Measurements from ENCODE around the gene MAP3K2. TPM values are rescaled to one million over a fixed set of nuclear protein-coding genes. Genes with fewer than 3 reads are reported as not detected.

The MAP3K2 gene
- total RNA-seq, 6 experiments from 2014 or later, result 38.5 to 44.2 (median 40.1) TPM

- no peak overlapping the region for H3K4me3 Mint-ChIP-seq
Observed at GRCh38 chr2:127421871-127422558, 34.2 kb upstream of the MAP3K2 start.

GRCh38 chr2:127421116-127421800 lies 33.5 kb upstream of the MAP3K2 start:
- H3K27me3 Mint-ChIP-seq (ENCODE audit: insufficient read depth), result peaks cover 15% of the 10 kb centered on the region
- TF ChIP-seq CTCF (IDR thresholded peaks at IDR 0.05), result no peak
- DNase-seq, result no peak
- H3K4me1 Mint-ChIP-seq (ENCODE audit: low read depth), result peaks cover 8% of the 10 kb centered on the region
- H3K9me3 Mint-ChIP-seq, result no peaks in the 10 kb centered on the region
- no peak overlapping the region for H3K4me3 Mint-ChIP-seq
- no peak overlapping the region for H3K27ac Mint-ChIP-seq
- H3K36me3 Mint-ChIP-seq (ENCODE audit: low read depth), result no peaks in the 10 kb centered on the region

More at GRCh38 chr2:127421871-127422558, 34.2 kb upstream of the MAP3K2 start:
- peaks cover 13% of the 10 kb centered on the region for H3K27me3 Mint-ChIP-seq (ENCODE audit: insufficient read depth)
- H3K27ac Mint-ChIP-seq, result no peak overlapping the region
- no peak for DNase-seq
- H3K4me1 Mint-ChIP-seq (ENCODE audit: low read depth), result peaks cover 8% of the 10 kb centered on the region
- H3K36me3 Mint-ChIP-seq (ENCODE audit: low read depth), result no peaks in the 10 kb centered on the region
- TF ChIP-seq CTCF (IDR thresholded peaks at IDR 0.05), result no peak
- H3K9me3 Mint-ChIP-seq, result no peaks in the 10 kb centered on the region

- no peak overlapping the region for H3K4me3 Mint-ChIP-seq
- DNase-seq, result no peak
- no peak overlapping the region for H3K27ac Mint-ChIP-seq
- no peaks in the 10 kb centered on the region for H3K36me3 Mint-ChIP-seq (ENCODE audit: low read depth)
- peaks cover 12% of the 10 kb centered on the region for H3K27me3 Mint-ChIP-seq (ENCODE audit: insufficient read depth)
- no peaks in the 10 kb centered on the region for H3K9me3 Mint-ChIP-seq
- TF ChIP-seq CTCF (IDR thresholded peaks at IDR 0.05), result no peak
- peaks cover 8% of the 10 kb centered on the region for H3K4me1 Mint-ChIP-seq (ENCODE audit: low read depth)
Observed at GRCh38 chr2:127420039-127420864, 32.5 kb upstream of the MAP3K2 start.

GRCh38 chr2:127419448-127420038 lies 31.8 kb upstream of the MAP3K2 start:
- no peaks in the 10 kb centered on the region for H3K36me3 Mint-ChIP-seq (ENCODE audit: low read depth)
- TF ChIP-seq CTCF (IDR thresholded peaks at IDR 0.05), result no peak

GRCh38 chr2:127419112-127419430 lies 31.3 kb upstream of the MAP3K2 start:
- H3K9me3 Mint-ChIP-seq, result no peaks in the 10 kb centered on the region
- peaks cover 10% of the 10 kb centered on the region; the same call in 1 of the 2 replicates for H3K27me3 Mint-ChIP-seq (ENCODE audit: insufficient read depth)
- no peak for TF ChIP-seq CTCF (IDR thresholded peaks at IDR 0.05)
- H3K4me3 Mint-ChIP-seq, result no peak overlapping the region
- peaks cover 15% of the 10 kb centered on the region for H3K4me1 Mint-ChIP-seq (ENCODE audit: low read depth)
- no peaks in the 10 kb centered on the region for H3K36me3 Mint-ChIP-seq (ENCODE audit: low read depth)
- DNase-seq, result no peak
- no peak overlapping the region for H3K27ac Mint-ChIP-seq

More at GRCh38 chr2:127419448-127420038, 31.8 kb upstream of the MAP3K2 start:
- no peak overlapping the region for H3K27ac Mint-ChIP-seq
- H3K4me1 Mint-ChIP-seq (ENCODE audit: low read depth), result peaks cover 12% of the 10 kb centered on the region
- no peak for DNase-seq
- H3K27me3 Mint-ChIP-seq (ENCODE audit: insufficient read depth), result peaks cover 13% of the 10 kb centered on the region
- no peak overlapping the region for H3K4me3 Mint-ChIP-seq
- no peaks in the 10 kb centered on the region for H3K9me3 Mint-ChIP-seq
